WTC11 (cell line): ENCODE results near the gene SRSF4. TPM values are rescaled to one million over a fixed set of nuclear protein-coding genes. Genes with fewer than 3 reads are reported as not detected.

Source experiments
- ATAC-seq: fragments of 200-7000 bp; cut with Tn5 transposase; 2 replicates; pipeline ENCODE4 v1.10.0; 2021; ENCODE audit warnings: mild to moderate bottlenecking, moderate library complexity
- CTCF ChIA-PET: fragments of 300-600 bp; sonication (Branson Sonifier 250); formaldehyde crosslinking; loops from one replicate; lab custom pipeline; 2021; ENCODE audit warnings: antibody characterized with exemption; lab: Charles Lee
- POLR2A ChIA-PET: fragments of 350-600 bp; sonication (Branson Sonifier 250); formaldehyde crosslinking; loops from one replicate; lab custom pipeline; 2021; ENCODE audit warnings: antibody characterized with exemption; lab: Charles Lee
- DNase-seq: peaks from one replicate; pipeline ENCODE4 v3.0.0; 2021; ENCODE audit warnings: low spot score
- H3K27ac Mint-ChIP-seq: 2 replicates; pipeline ENCODE4 v1.8.0; 2021; ENCODE audit warnings: mixed read lengths
- H3K27me3 Mint-ChIP-seq: 2 replicates; pipeline ENCODE4 v1.8.0; 2021; ENCODE audit warnings: low read depth, mild to moderate bottlenecking, moderate library complexity, mixed read lengths
- H3K36me3 Mint-ChIP-seq: 2 replicates; pipeline ENCODE4 v1.8.0; 2021; ENCODE audit warnings: mixed read lengths
- H3K4me1 Mint-ChIP-seq: 2 replicates; pipeline ENCODE4 v1.8.0; 2022; ENCODE audit warnings: mixed read lengths
- H3K4me3 Mint-ChIP-seq: 2 replicates; pipeline ENCODE4 v1.8.0; 2021; ENCODE audit warnings: mild to moderate bottlenecking, moderate library complexity, mixed read lengths
- H3K9me3 Mint-ChIP-seq: 2 replicates; pipeline ENCODE4 v1.8.0; 2021; ENCODE audit warnings: mixed read lengths
- CDX4 ChIP-seq: fragments of 250-450 bp; sonication (Bioruptor Pico); IDR thresholded peaks from 2 replicates; pipeline ENCODE4 v1.9.0; 2021; ENCODE audit warnings: moderate library complexity, mild to moderate bottlenecking, inconsistent platforms, borderline replicate concordance
- E2F1 ChIP-seq: sonication (generic); formaldehyde crosslinking; IDR thresholded peaks from 2 replicates; pipeline ENCODE4 v1.8.0; 2022; ENCODE audit warnings: mild to moderate bottlenecking, missing genetic modification reagents
- EMX1 ChIP-seq: fragments of 250-450 bp; sonication (Bioruptor Pico); IDR thresholded peaks from 2 replicates; pipeline ENCODE4 v1.8.0; 2021; ENCODE audit warnings: mild to moderate bottlenecking
- ESRRA ChIP-seq: sonication (generic); formaldehyde crosslinking; IDR thresholded peaks from 2 replicates; pipeline ENCODE4 v1.8.1; 2022; ENCODE audit warnings: mild to moderate bottlenecking, missing genetic modification reagents, borderline replicate concordance
- ETV6 ChIP-seq: sonication (generic); formaldehyde crosslinking; IDR thresholded peaks from 2 replicates; pipeline ENCODE4 v1.8.1; 2022; ENCODE audit warnings: mild to moderate bottlenecking, missing genetic modification reagents
- FOXK1 ChIP-seq: sonication (generic); formaldehyde crosslinking; IDR thresholded peaks from 2 replicates; pipeline ENCODE4 v1.8.0; 2022; ENCODE audit warnings: mild to moderate bottlenecking, moderate library complexity, missing genetic modification reagents
- GABPB1 ChIP-seq: sonication (generic); formaldehyde crosslinking; IDR thresholded peaks from 2 replicates; pipeline ENCODE4 v1.8.1; 2023; ENCODE audit warnings: mild to moderate bottlenecking, missing genetic modification reagents
- JAZF1 ChIP-seq: fragments of 250-450 bp; sonication (Bioruptor Pico); IDR thresholded peaks from 2 replicates; pipeline ENCODE4 v1.9.0; 2021; ENCODE audit warnings: moderate library complexity, mild to moderate bottlenecking, inconsistent platforms
- NFYB ChIP-seq: sonication (generic); formaldehyde crosslinking; conservative IDR thresholded peaks from 2 replicates; pipeline ENCODE4 v1.8.0; 2022; ENCODE audit warnings: low read depth, missing genetic modification reagents
- NR3C1 ChIP-seq: sonication (generic); formaldehyde crosslinking; conservative IDR thresholded peaks from 2 replicates; pipeline ENCODE4 v1.8.1; 2023; ENCODE audit warnings: low read depth, mild to moderate bottlenecking, missing genetic modification reagents
- OVOL2 ChIP-seq: fragments of 250-450 bp; sonication (Bioruptor Pico); IDR thresholded peaks from 2 replicates; pipeline ENCODE4 v1.9.0; 2021; ENCODE audit warnings: mild to moderate bottlenecking, borderline replicate concordance
- SMAD3 ChIP-seq: sonication (generic); formaldehyde crosslinking; IDR thresholded peaks from 2 replicates; pipeline ENCODE4 v1.8.0; 2022; ENCODE audit warnings: missing genetic modification reagents, mild to moderate bottlenecking, borderline replicate concordance
- SMAD4 ChIP-seq: sonication (generic); formaldehyde crosslinking; IDR thresholded peaks from 2 replicates; pipeline ENCODE4 v1.8.0; 2022; ENCODE audit warnings: mild to moderate bottlenecking, missing genetic modification reagents
- SP1 ChIP-seq: sonication (generic); formaldehyde crosslinking; conservative IDR thresholded peaks from 2 replicates; pipeline ENCODE4 v1.8.1; 2022; ENCODE audit warnings: missing genetic modification reagents
- TEAD1 ChIP-seq: sonication (generic); formaldehyde crosslinking; IDR thresholded peaks from 2 replicates; pipeline ENCODE4 v1.8.0; 2022; ENCODE audit warnings: mild to moderate bottlenecking, missing genetic modification reagents
- ZNF121 ChIP-seq: sonication (generic); formaldehyde crosslinking; IDR thresholded peaks from 2 replicates; pipeline ENCODE4 v1.8.0; 2023; ENCODE audit warnings: missing genetic modification reagents
- ZNF138 ChIP-seq: sonication (generic); formaldehyde crosslinking; conservative IDR thresholded peaks from 2 replicates; pipeline ENCODE4 v1.8.1; 2022; ENCODE audit warnings: mild to moderate bottlenecking, moderate library complexity, missing genetic modification reagents
- ZNF219 ChIP-seq: sonication (generic); formaldehyde crosslinking; IDR thresholded peaks from 2 replicates; pipeline ENCODE4 v1.8.0; 2023; ENCODE audit warnings: missing genetic modification reagents, mild to moderate bottlenecking, borderline replicate concordance
- ZNF281 ChIP-seq: sonication (generic); formaldehyde crosslinking; IDR thresholded peaks from 2 replicates; pipeline ENCODE4 v1.8.0; 2023; ENCODE audit warnings: mild to moderate bottlenecking, missing genetic modification reagents
- ZNF317 ChIP-seq: sonication (generic); formaldehyde crosslinking; IDR thresholded peaks from 2 replicates; pipeline ENCODE4 v1.8.1; 2023; ENCODE audit warnings: low read depth, mild to moderate bottlenecking, moderate library complexity, missing genetic modification reagents, borderline replicate concordance
- ZNF423 ChIP-seq: fragments of 250-450 bp; sonication (Bioruptor Pico); IDR thresholded peaks from 2 replicates; pipeline ENCODE4 v2.1.2; 2022; ENCODE audit warnings: mild to moderate bottlenecking, moderate library complexity
- total RNA-seq: library from RNA; stranded (reverse); gene quantifications from 3 replicates; pipeline ENCODE4 v1.2.3, GENCODE V29; 2021
- TF ChIP-seq, protein P1 (sequence below): sonication (generic); formaldehyde crosslinking; IDR thresholded peaks from 2 replicates; pipeline ENCODE4 v1.8.0; 2022; ENCODE audit warnings: mild to moderate bottlenecking, missing genetic modification reagents
- TF ChIP-seq, protein P2 (sequence below): sonication (generic); formaldehyde crosslinking; IDR thresholded peaks from 2 replicates; pipeline ENCODE4 v1.8.0; 2022; ENCODE audit warnings: missing genetic modification reagents

The SRSF4 gene
- total RNA-seq, 1 experiment from 2014 or later, result 99.9 TPM

GRCh38 chr1:29186707-29187106 is 5.0 kb upstream of the SRSF4 start:
- H3K9me3 Mint-ChIP-seq, result peaks cover 5% of the 10 kb centered on the region
- no peaks in the 10 kb centered on the region for H3K27me3 Mint-ChIP-seq
- ChIA-PET POLR2A (interaction anchor here (1.0 kb wide), 1 partner anchor 273 kb away, joined by 4 read pairs; the partner anchor contains the start of gene EPB41), CTCF (interaction anchor here (1.0 to 2.4 kb wide), 6 partner anchors 10 to 450 kb away, joined by 3 to 30 read pairs (median 6); partner anchors contain the start of gene YTHDF2)
- DNase-seq (peak; percentile 23), ATAC-seq (peak; percentile 41)
- H3K27ac Mint-ChIP-seq, result peak overlapping the region; percentile 98
- peak overlapping the region; percentile 24 for H3K4me3 Mint-ChIP-seq
- TF ChIP-seq, protein P1, sequence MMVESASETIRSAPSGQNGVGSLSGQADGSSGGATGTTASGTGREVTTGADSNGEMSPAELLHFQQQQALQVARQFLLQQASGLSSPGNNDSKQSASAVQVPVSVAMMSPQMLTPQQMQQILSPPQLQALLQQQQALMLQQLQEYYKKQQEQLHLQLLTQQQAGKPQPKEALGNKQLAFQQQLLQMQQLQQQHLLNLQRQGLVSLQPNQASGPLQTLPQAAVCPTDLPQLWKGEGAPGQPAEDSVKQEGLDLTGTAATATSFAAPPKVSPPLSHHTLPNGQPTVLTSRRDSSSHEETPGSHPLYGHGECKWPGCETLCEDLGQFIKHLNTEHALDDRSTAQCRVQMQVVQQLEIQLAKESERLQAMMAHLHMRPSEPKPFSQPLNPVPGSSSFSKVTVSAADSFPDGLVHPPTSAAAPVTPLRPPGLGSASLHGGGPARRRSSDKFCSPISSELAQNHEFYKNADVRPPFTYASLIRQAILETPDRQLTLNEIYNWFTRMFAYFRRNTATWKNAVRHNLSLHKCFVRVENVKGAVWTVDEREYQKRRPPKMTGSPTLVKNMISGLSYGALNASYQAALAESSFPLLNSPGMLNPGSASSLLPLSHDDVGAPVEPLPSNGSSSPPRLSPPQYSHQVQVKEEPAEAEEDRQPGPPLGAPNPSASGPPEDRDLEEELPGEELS (CRISPR knock-in tag), result no peak
- TF ChIP-seq ZNF423 (0 out of 2 replicates have a peak, but pooled peaks have one; percentile 21), ESRRA (CRISPR knock-in tag) (no peak), NR3C1 (CRISPR knock-in tag) (no peak), FOXK1 (CRISPR knock-in tag) (peak; percentile 19; the same call in 1 of the 2 replicates), ETV6 (CRISPR knock-in tag) (0 out of 2 replicates have a peak, but pooled peaks have one; percentile 63), EMX1 (CRISPR knock-in tag) (no peak), ZNF138 (no peak), SP1 (CRISPR knock-in tag) (0 out of 2 replicates have a peak, but pooled peaks have one; percentile 25), ZNF121 (CRISPR knock-in tag) (peak; percentile 97)
- TF ChIP-seq, protein P2, sequence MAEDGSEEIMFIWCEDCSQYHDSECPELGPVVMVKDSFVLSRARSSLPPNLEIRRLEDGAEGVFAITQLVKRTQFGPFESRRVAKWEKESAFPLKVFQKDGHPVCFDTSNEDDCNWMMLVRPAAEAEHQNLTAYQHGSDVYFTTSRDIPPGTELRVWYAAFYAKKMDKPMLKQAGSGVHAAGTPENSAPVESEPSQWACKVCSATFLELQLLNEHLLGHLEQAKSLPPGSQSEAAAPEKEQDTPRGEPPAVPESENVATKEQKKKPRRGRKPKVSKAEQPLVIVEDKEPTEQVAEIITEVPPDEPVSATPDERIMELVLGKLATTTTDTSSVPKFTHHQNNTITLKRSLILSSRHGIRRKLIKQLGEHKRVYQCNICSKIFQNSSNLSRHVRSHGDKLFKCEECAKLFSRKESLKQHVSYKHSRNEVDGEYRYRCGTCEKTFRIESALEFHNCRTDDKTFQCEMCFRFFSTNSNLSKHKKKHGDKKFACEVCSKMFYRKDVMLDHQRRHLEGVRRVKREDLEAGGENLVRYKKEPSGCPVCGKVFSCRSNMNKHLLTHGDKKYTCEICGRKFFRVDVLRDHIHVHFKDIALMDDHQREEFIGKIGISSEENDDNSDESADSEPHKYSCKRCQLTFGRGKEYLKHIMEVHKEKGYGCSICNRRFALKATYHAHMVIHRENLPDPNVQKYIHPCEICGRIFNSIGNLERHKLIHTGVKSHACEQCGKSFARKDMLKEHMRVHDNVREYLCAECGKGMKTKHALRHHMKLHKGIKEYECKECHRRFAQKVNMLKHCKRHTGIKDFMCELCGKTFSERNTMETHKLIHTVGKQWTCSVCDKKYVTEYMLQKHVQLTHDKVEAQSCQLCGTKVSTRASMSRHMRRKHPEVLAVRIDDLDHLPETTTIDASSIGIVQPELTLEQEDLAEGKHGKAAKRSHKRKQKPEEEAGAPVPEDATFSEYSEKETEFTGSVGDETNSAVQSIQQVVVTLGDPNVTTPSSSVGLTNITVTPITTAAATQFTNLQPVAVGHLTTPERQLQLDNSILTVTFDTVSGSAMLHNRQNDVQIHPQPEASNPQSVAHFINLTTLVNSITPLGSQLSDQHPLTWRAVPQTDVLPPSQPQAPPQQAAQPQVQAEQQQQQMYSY (CRISPR knock-in tag), result no peak
- TF ChIP-seq, all 79 proteins: peak for 5
- H3K4me1 Mint-ChIP-seq, result peaks cover 46% of the 10 kb centered on the region
- peaks cover 9% of the 10 kb centered on the region for H3K36me3 Mint-ChIP-seq

DNA sequence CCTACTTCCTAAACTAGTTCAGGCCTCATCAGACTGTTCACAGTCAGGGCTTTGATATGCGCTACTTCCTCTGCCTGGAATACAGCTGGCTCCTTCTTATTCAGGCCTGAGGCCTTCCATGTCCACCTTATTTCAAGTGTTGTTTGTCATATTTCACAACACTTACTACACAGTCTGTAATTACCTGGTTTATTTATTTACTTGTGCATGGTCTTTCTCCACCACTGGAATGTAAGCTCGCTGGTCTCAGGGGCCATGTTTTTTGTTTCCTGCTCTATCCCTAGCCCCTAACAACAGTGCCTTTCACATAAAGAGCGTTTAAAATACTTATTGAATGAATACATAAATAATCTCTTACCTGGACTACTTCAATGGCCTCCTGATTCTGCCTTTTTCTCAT is 4.6 kb upstream of the SRSF4 start:
- ATAC-seq (no peak), DNase-seq (no peak)
- Mint-ChIP-seq H3K27ac (peak overlapping the region; percentile 98), H3K36me3 (peaks cover 6% of the 10 kb centered on the region), H3K9me3 (peaks cover 5% of the 10 kb centered on the region), H3K4me3 (peak overlapping the region; percentile 24), H3K4me1 (peaks cover 46% of the 10 kb centered on the region), H3K27me3 (no peaks in the 10 kb centered on the region)
- CTCF ChIA-PET, result interaction anchor here (1.1 to 2.4 kb wide), 5 partner anchors 11 to 304 kb away, joined by 3 to 30 read pairs (median 7); no protein-coding TSS in a partner anchor
- POLR2A ChIA-PET, result interaction anchor here (1.0 kb wide), 1 partner anchor 272 kb away, joined by 4 read pairs; the partner anchor contains the start of gene EPB41
- TF ChIP-seq NFYB (CRISPR knock-in tag) (no peak), JAZF1 (CRISPR knock-in tag) (no peak), GABPB1 (CRISPR knock-in tag) (peak; percentile 65; the same call in 1 of the 2 replicates), TEAD1 (no peak)

DNA sequence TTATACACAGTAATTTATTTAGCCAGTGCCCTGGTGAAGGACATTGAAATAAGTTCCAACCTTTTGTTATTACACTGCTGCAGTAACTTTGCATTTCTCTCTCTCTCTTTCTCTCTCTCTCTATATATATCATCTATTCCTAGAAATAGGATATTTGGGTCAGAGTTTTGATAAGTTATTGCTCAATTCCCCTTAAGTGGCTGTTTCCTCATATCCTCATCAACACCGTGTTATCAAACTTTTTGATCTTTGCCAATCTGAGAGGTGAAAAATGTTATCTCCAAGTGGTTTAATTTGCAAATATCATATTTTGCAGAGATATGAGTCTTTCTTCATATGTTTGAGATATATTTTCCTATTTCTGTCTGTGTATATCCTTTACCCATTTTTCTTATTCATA is 1.6 kb upstream of the SRSF4 start:
- no peaks in the 10 kb centered on the region for H3K27me3 Mint-ChIP-seq
- CTCF ChIA-PET, result interaction anchor here (1.2 to 2.7 kb wide), 3 partner anchors 14 to 301 kb away, joined by 5 to 25 read pairs (median 23); no protein-coding TSS in a partner anchor
- ATAC-seq (no peak), DNase-seq (no peak)
- H3K4me1 Mint-ChIP-seq, result peaks cover 60% of the 10 kb centered on the region
- H3K4me3 Mint-ChIP-seq, result no peak overlapping the region
- H3K27ac Mint-ChIP-seq, result peak overlapping the region; percentile 99; the same call in 1 of the 2 replicates
- POLR2A ChIA-PET, result no interaction called here
- H3K36me3 Mint-ChIP-seq, result peaks cover 15% of the 10 kb centered on the region
- no peaks in the 10 kb centered on the region for H3K9me3 Mint-ChIP-seq
- no peak for TF ChIP-seq SMAD3 (CRISPR knock-in tag)
- no peak for TF ChIP-seq ZNF219 (CRISPR knock-in tag)
- TF ChIP-seq CDX4, result no peak
- no peak for TF ChIP-seq ZNF281 (CRISPR knock-in tag)
- no peak for TF ChIP-seq SMAD4 (CRISPR knock-in tag)
- no peak for TF ChIP-seq E2F1
- no peak for TF ChIP-seq ZNF317 (CRISPR knock-in tag)
- no peak for TF ChIP-seq OVOL2
